ENCODE measurements around the gene WDPCP. TPM values are rescaled to one million over a fixed set of nuclear protein-coding genes. Genes with fewer than 3 reads are reported as not detected.

Gene WDPCP
- total RNA-seq, 1 donor from 2014 or later, result 5.2 TPM

- no peak overlapping the region for H3K27ac ChIP-seq
- TF ChIP-seq CTCF (IDR thresholded peaks at IDR 0.05), result no peak
- intact Hi-C loops (cut with DNase I), result no loop called here
Measured at GRCh38 chr2:63435070-63435469, 153.2 kb downstream of the WDPCP start.

GRCh38 chr2:63434024-63435001 is 154.0 kb downstream of the WDPCP start:
- Histone ChIP-seq H3K27ac (no peak overlapping the region), H3K4me1 (no peaks in the 10 kb centered on the region), H3K27me3 (no peaks in the 10 kb centered on the region), H3K9me3 (no peaks in the 10 kb centered on the region), H3K36me3 (no peaks in the 10 kb centered on the region), H3K4me3 (no peak overlapping the region)
- TF ChIP-seq CTCF (IDR thresholded peaks at IDR 0.05), result no peak
- DNase-seq (ENCODE audit: low spot score in 2 of 2), result no peak
- intact Hi-C loops (cut with DNase I), result no loop called here

More at GRCh38 chr2:63435070-63435469, 153.2 kb downstream of the WDPCP start:
- no peak for DNase-seq (ENCODE audit: low spot score in 2 of 2)
- Histone ChIP-seq H3K36me3 (peaks cover 0 to 2% of the 10 kb centered on the region in 2 donors), H3K4me1 (no peaks in the 10 kb centered on the region), H3K27me3 (no peaks in the 10 kb centered on the region), H3K9me3 (no peaks in the 10 kb centered on the region), H3K4me3 (no peak overlapping the region)

GRCh38 chr2:63432373-63432772 is 155.9 kb downstream of the WDPCP start:
- Histone ChIP-seq H3K36me3 (no peaks in the 10 kb centered on the region), H3K9me3 (no peaks in the 10 kb centered on the region), H3K4me1 (no peaks in the 10 kb centered on the region), H3K27me3 (no peaks in the 10 kb centered on the region), H3K4me3 (no peak overlapping the region), H3K27ac (no peak overlapping the region)
- intact Hi-C loops (cut with DNase I), result no loop called here
- TF ChIP-seq CTCF (IDR thresholded peaks at IDR 0.05), result no peak
- DNase-seq (ENCODE audit: low spot score in 2 of 2), result no peak

- H3K4me1 ChIP-seq, result no peaks in the 10 kb centered on the region
- H3K36me3 ChIP-seq, result no peaks in the 10 kb centered on the region
- no peak for TF ChIP-seq CTCF (IDR thresholded peaks at IDR 0.05)
- H3K9me3 ChIP-seq, result peaks cover 0 to 9% of the 10 kb centered on the region in 2 donors
- H3K4me3 ChIP-seq, result no peak overlapping the region
- DNase-seq (ENCODE audit: low spot score in 2 of 2), result no peak
- intact Hi-C loops (cut with DNase I), result no loop called here
- H3K27ac ChIP-seq, result no peak overlapping the region
- H3K27me3 ChIP-seq, result no peaks in the 10 kb centered on the region
Measured at GRCh38 chr2:63425606-63426005, 162.7 kb downstream of the WDPCP start.

- Histone ChIP-seq H3K4me3 (no peak overlapping the region), H3K27me3 (no peaks in the 10 kb centered on the region), H3K27ac (no peak overlapping the region), H3K9me3 (peaks cover 0 to 9% of the 10 kb centered on the region in 2 donors), H3K4me1 (no peaks in the 10 kb centered on the region), H3K36me3 (no peaks in the 10 kb centered on the region)
- DNase-seq (ENCODE audit: low spot score in 2 of 2), result no peak
- intact Hi-C loops (cut with DNase I), result no loop called here
- TF ChIP-seq CTCF (IDR thresholded peaks at IDR 0.05), result no peak
Measured at GRCh38 chr2:63425079-63425416, 163.2 kb downstream of the WDPCP start.
